ENCODE results near the gene PI4K2B. TPM values are rescaled to one million over a fixed set of nuclear protein-coding genes. Genes with fewer than 3 reads are reported as not detected.
A peak's percentile ranks its signal among the peaks of the same experiment; 100 is the strongest.

PI4K2B gene
- total RNA-seq, 1 experiment from 2014 or later: 10.3 TPM

- Mint-ChIP-seq H3K36me3 (ENCODE audit: insufficient read depth in 1 of 3, low read depth in 3 of 3) (peaks cover 2 to 18% (median 7%) of the 10 kb centered on the region in 3 experiments; a peak in 6 of 7 replicates), H3K27me3 (ENCODE audit: low read depth) (no peaks in the 10 kb centered on the region; the same call in 1 of the 2 replicates), H3K9me3 (peaks cover 8 to 10% of the 10 kb centered on the region in 2 experiments; a peak in 4 of 5 replicates), H3K4me3 (no peak overlapping the region), H3K27ac (no peak overlapping the region), H3K4me1 (peaks cover 8 to 12% of the 10 kb centered on the region in 2 experiments)
- Histone ChIP-seq H4K5ac (ENCODE audit: insufficient read length, low read depth, low read length) (no peak overlapping the region), H2AK5ac (ENCODE audit: insufficient read length, low read length) (no peak overlapping the region), H4K20me1 (ENCODE audit: control insufficient read depth, insufficient read depth, insufficient read length) (no peaks in the 10 kb centered on the region), H2BK20ac (ENCODE audit: low read depth, low read length, poor library complexity, severe bottlenecking) (no peak overlapping the region), H2AFZ (ENCODE audit: low read length) (no peak overlapping the region), H3K9me3 (ENCODE audit: control insufficient read depth, low read depth, low read length) (no peaks in the 10 kb centered on the region), H2BK120ac (ENCODE audit: low read depth, low read length, poor library complexity, severe bottlenecking) (no peak overlapping the region), H4K8ac (replicated peaks; ENCODE audit: insufficient read length, low read depth, low read length) (no peak overlapping the region), H3K4me1 (ENCODE audit: insufficient read depth, low read length) (peaks cover 3% of the 10 kb centered on the region; the same call in 1 of the 2 replicates), H2BK5ac (ENCODE audit: insufficient read length, low read length) (no peak overlapping the region), H3K23me2 (ENCODE audit: insufficient read length, low read depth, low read length, poor library complexity, severe bottlenecking) (no peaks in the 10 kb centered on the region), H3K27ac (ENCODE audit: insufficient read length, low read depth, low read length) (no peak overlapping the region), H2BK12ac (ENCODE audit: insufficient read length, low read depth, low read length) (no peak overlapping the region), H3K79me1 (ENCODE audit: insufficient read depth, low read depth, low read length, poor library complexity, severe bottlenecking) (no peaks in the 10 kb centered on the region), H2BK15ac (ENCODE audit: low read depth, low read length) (no peak overlapping the region), H3K56ac (ENCODE audit: insufficient read length, low read depth, low read length) (no peak overlapping the region), H3K18ac (ENCODE audit: insufficient read length, low read depth, low read length) (no peak overlapping the region), H3K4me2 (ENCODE audit: insufficient read depth, insufficient read length, low read length) (no peak overlapping the region), H3K79me2 (ENCODE audit: insufficient read depth, low read length) (no peaks in the 10 kb centered on the region), H3K9ac (ENCODE audit: extremely low read depth, insufficient read length, low read length) (no peak overlapping the region), H4K91ac (ENCODE audit: insufficient read length, low read depth, low read length) (no peak overlapping the region), H3T11ph (ENCODE audit: low read length) (no peak overlapping the region), H3K14ac (ENCODE audit: insufficient read depth, low read length) (peak overlapping the region; percentile 36), H3K27me3 (ENCODE audit: insufficient read depth, low read length) (no peaks in the 10 kb centered on the region), H3K4ac (ENCODE audit: low read depth, low read length) (no peak overlapping the region), H3K23ac (ENCODE audit: insufficient read length, low read depth, low read length) (no peak overlapping the region)
- DNase-seq: peak; percentile 39
- no peak for TF ChIP-seq CTCF (conservative IDR thresholded peaks at IDR 0.05)
- WGBS (ENCODE audit: extremely low coverage, insufficient read length, low lambda C conversion rate): no CpG with 5 or more reads among the region's 1 CpG
Observed at GRCh38 chr4:25215511-25215910, 18.3 kb upstream of the PI4K2B start.

Data from H9 (cell line).